Stimulated activated CD4-positive, alpha-beta T cell treated with anti-CD3 and anti-CD28 coated beads, TNF-alpha, amount 100 ng/mL, for 1 hour (primary cell): ENCODE results near the gene SYNRG.

Experiments
- DNase-seq, 3 donors: peaks; one replicate each; pipeline ENCODE4 v3.0.0-alpha.2; 2020; ENCODE audit warnings: low read depth in 3 of 3, low spot score in 1 of 3

SYNRG gene

GRCh38 chr17:37604556-37604955, 4.7 kb downstream of the SYNRG start:
- DNase-seq = no peak

GRCh38 chr17:37598145-37598544, 11.1 kb downstream of the SYNRG start:
- DNase-seq = no peak

GRCh38 chr17:37592291-37592690, 16.9 kb downstream of the SYNRG start:
- DNase-seq = no peak

GRCh38 chr17:37585066-37585465, 24.2 kb downstream of the SYNRG start:
- no peak for DNase-seq

GRCh38 chr17:37576281-37576680, 32.9 kb downstream of the SYNRG start:
- DNase-seq = no peak

- DNase-seq = no peak
These were observed 34.8 kb downstream of the SYNRG start for GRCh38 chr17:37574427-37574826.

- no peak for DNase-seq
These were observed 37.5 kb downstream of the SYNRG start for GRCh38 chr17:37571674-37572073.

- DNase-seq = no peak
These were observed 38.6 kb downstream of the SYNRG start for GRCh38 chr17:37570527-37571093.

- DNase-seq = no peak
These were observed 40.7 kb downstream of the SYNRG start for GRCh38 chr17:37568350-37569053.

- DNase-seq = no peak
These were observed 41.7 kb downstream of the SYNRG start for GRCh38 chr17:37567538-37567937.

- no peak for DNase-seq
These were observed 42.1 kb downstream of the SYNRG start for GRCh38 chr17:37567137-37567536.

GRCh38 chr17:37564252-37564651, 45.0 kb downstream of the SYNRG start:
- no peak for DNase-seq

- no peak for DNase-seq
These were observed 47.0 kb downstream of the SYNRG start for GRCh38 chr17:37562016-37562745.

GRCh38 chr17:37558299-37558698, 50.9 kb downstream of the SYNRG start:
- no peak for DNase-seq

- no peak for DNase-seq
These were observed 51.7 kb downstream of the SYNRG start for GRCh38 chr17:37557482-37557881.

GRCh38 chr17:37555386-37555785, 53.8 kb downstream of the SYNRG start:
- no peak for DNase-seq

GRCh38 chr17:37553401-37553966, 55.7 kb downstream of the SYNRG start:
- DNase-seq = no peak

- DNase-seq = no peak
These were observed 57.4 kb downstream of the SYNRG start for GRCh38 chr17:37551788-37552187.

GRCh38 chr17:37547986-37548385, 61.2 kb downstream of the SYNRG start:
- DNase-seq = no peak

GRCh38 chr17:37546302-37546701, 62.9 kb downstream of the SYNRG start:
- no peak for DNase-seq

- DNase-seq = no peak
These were observed 63.7 kb downstream of the SYNRG start for GRCh38 chr17:37545486-37545885.

- no peak for DNase-seq
These were observed 65.6 kb downstream of the SYNRG start for GRCh38 chr17:37543637-37544052.
